ENCODE data around the gene TRIM65.
A peak's percentile ranks its signal among the peaks of the same experiment; 100 is the strongest.

TRIM65 gene

DNA sequence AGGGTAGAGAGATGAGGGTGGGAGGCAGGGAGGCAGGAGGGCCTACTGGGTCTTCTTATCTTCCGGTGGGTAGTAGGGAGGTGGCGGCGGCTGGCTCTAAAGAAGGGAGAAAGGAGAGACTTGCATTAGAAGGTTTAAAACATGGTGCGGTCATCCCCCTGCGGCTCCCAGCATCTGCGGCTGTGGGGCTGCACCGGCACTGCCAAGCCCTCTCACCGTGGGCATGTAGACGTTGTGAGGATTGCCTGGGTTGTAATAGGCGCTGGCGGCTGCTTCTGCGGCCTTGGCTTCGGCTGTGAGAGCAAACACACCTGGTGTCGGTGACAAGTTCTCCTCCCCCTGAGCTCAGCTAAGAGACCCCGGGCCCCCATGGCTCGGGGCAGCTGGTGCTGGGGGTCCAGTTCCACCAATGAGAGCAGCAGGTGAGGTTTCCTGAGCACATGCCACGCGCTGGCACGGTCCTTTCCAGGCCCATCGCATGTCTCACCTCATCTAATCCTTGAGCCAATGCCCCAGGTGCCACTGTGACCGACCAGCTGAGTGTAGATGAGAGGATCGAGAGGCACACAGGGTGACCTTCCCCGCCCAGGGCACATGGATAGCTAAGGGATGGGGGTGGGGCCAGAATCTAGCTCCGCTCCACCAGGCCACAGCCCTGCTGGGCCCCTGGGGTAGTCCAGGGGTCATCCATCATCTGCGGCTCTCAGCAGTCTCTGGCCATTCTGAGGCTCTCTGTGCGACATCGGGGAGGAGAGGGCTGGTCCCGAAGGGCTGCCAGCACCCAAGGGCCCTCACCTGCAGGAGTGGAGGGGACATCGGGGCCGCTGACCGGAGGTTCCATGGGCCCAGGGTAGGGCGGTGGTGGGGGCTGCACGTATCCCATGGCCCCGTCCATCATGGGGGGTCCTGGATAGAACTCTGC, 49.8 kb downstream of the TRIM65 start:
- TF ChIP-seq FOXK2 (IDR thresholded peaks at IDR 0.05) (no peak), SP1 (IDR thresholded peaks at IDR 0.05) (no peak), TARDBP (IDR thresholded peaks at IDR 0.05) (no peak)
- POLR2A ChIA-PET, result interaction anchor here (3.4 to 4.4 kb wide), 2 partner anchors 8 to 67 kb away, joined by 22 to 39 read pairs; partner anchors contain the start of gene WBP2
- CTCF ChIA-PET, result interaction anchor here (0.8 to 2.3 kb wide), 5 partner anchors 9 to 85 kb away, joined by 3 to 13 read pairs (median 5); partner anchors contain the start of gene WBP2
- DNase-seq (ENCODE audit: extremely low spot score), result no peak

DNA sequence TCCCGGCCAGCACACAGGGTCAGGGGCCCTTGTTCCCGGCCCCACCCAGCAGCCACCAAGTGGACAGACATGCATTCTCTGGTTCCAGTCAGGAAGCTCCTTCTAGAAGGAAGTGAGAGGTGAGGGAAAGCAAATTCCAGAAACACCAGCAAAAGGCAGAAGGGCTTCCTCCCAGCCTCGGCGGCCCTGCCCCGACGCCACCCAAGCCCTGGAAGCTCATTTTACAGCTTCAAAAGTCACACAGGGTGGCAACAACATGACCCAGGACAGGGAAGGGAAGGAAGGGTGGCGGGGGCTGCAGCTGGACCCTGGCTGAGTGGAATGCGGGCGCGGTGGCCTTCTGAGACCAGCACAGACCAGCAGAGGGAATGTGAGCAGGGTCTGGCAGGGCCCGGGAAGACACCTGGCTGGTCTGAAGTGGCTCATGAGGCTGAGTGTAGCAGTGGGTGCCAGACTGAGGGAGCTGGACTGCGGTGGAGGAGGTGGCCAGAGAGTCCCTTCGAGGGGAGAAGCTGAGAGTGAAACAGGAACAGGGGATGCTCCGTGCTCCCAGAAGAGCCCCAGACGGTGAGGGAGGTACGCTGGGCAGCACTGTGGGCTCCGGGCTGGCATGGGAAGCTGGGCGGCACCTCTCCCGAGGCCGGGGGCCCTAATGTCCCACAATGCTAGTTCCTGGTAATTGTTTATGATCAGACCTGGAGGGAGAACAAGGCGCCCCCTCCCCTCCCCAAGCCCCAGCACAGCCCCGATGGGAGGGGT, 50.6 kb downstream of the TRIM65 start:
- CTCF ChIA-PET, result interaction anchor here (0.8 to 2.3 kb wide), 3 partner anchors 10 to 27 kb away, joined by 3 to 13 read pairs (median 5); partner anchors contain the start of gene WBP2
- TF ChIP-seq NFRKB (IDR thresholded peaks at IDR 0.05) (no peak), ARNT (IDR thresholded peaks at IDR 0.05) (no peak), TARDBP (IDR thresholded peaks at IDR 0.05) (no peak), CTBP1 (IDR thresholded peaks at IDR 0.05; ENCODE audit: borderline replicate concordance) (no peak), ELF4 (IDR thresholded peaks at IDR 0.05) (no peak), SUZ12 (IDR thresholded peaks at IDR 0.05) (no peak), BHLHE40 (IDR thresholded peaks at IDR 0.05; ENCODE audit: borderline replicate concordance) (no peak), SP1 (IDR thresholded peaks at IDR 0.05) (no peak), HDGF (IDR thresholded peaks at IDR 0.05; ENCODE audit: borderline replicate concordance) (no peak), L3MBTL2 (conservative IDR thresholded peaks at IDR 0.05) (no peak), FOXA1 (IDR thresholded peaks at IDR 0.05) (no peak), ZNF384 (IDR thresholded peaks at IDR 0.05) (no peak), FOXM1 (IDR thresholded peaks at IDR 0.05; ENCODE audit: borderline replicate concordance) (no peak), LEF1 (IDR thresholded peaks at IDR 0.05; ENCODE audit: borderline replicate concordance) (no peak), FOXK2 (IDR thresholded peaks at IDR 0.05) (no peak)
- TF ChIP-seq, protein P1, sequence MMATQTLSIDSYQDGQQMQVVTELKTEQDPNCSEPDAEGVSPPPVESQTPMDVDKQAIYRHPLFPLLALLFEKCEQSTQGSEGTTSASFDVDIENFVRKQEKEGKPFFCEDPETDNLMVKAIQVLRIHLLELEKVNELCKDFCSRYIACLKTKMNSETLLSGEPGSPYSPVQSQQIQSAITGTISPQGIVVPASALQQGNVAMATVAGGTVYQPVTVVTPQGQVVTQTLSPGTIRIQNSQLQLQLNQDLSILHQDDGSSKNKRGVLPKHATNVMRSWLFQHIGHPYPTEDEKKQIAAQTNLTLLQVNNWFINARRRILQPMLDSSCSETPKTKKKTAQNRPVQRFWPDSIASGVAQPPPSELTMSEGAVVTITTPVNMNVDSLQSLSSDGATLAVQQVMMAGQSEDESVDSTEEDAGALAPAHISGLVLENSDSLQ (IDR thresholded peaks at IDR 0.05), result no peak
- POLR2A ChIA-PET, result interaction anchor here (1.1 to 4.4 kb wide), 4 partner anchors 9 to 66 kb away, joined by 3 to 39 read pairs (median 13); partner anchors contain the start of genes UNK and WBP2
- no peak for DNase-seq (ENCODE audit: extremely low spot score)

DNA sequence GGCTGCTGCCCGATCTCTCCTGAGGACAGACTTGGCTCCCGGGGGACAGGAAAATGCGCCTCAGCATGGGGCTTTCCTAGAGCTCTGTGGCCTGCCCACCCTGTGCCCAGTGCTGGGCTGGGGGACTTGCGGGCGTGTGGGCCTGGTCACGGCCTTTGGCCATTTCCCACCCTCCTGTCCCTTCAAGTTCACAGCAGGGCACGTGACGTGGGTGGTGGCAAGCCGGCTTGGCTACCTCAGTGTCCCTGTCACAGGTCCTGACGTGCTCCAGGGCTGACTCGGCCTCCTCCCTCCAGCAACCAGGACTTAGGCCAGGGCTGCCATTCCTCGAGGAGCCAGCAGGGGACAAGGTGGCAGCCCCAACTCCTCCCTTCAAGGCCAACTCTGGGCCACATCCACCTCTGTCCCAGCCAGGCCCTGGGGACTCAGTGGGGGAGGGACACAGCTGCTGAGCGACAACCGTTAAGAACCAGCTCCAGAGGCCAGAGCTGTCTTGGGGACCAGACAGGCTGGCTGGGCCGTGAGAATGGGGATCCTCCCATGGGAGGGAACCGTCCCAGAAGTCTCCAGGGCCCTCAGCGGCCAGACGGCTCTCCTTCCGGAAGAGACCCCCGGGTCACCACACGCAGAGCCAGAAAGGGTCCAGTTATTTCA, 51.6 kb downstream of the TRIM65 start:
- peak; percentile 88 for DNase-seq (ENCODE audit: extremely low spot score)
- TF ChIP-seq ELF4 (IDR thresholded peaks at IDR 0.05), result no peak
- TF ChIP-seq L3MBTL2 (conservative IDR thresholded peaks at IDR 0.05), result no peak
- no peak for TF ChIP-seq TARDBP (IDR thresholded peaks at IDR 0.05)
- no peak for TF ChIP-seq BHLHE40 (IDR thresholded peaks at IDR 0.05; ENCODE audit: borderline replicate concordance)
- peak; percentile 61; the same call in 1 of the 2 replicates for TF ChIP-seq HDGF (IDR thresholded peaks at IDR 0.05; ENCODE audit: borderline replicate concordance)
- POLR2A ChIA-PET, result interaction anchor here (1.1 to 4.4 kb wide), 4 partner anchors 10 to 65 kb away, joined by 3 to 39 read pairs (median 13); partner anchors contain the start of genes UNK and WBP2
- CTCF ChIA-PET, result interaction anchor here (0.6 to 2.3 kb wide), 4 partner anchors 11 to 164 kb away, joined by 4 to 13 read pairs (median 5); partner anchors contain the start of gene WBP2

DNA sequence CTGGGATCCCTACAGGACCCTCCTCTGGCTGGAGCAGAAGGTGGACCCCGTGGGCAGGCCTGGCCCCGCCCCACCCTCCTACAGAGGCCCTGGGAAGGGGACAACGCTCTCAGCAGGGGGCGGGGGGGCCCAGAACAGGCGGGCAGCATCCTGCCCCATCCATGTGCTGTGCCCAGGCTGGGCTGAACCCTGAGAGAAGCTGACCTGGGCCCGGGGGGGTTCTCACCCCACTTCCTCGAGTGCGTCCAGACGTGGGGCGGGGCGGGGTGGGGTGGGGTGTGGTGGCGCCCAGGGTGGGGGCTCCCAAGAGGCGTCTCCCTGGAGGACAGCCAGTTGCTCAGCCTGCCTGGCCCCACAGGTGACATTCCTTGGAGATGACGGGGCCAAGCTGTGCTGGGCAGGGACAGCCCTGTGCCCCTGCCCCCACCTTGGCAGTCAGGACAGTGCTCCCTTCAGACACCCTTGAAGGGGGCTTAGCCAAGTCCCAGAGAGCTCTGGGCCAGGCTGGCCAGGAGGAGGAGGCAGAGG, 52.2 kb downstream of the TRIM65 start:
- DNase-seq (ENCODE audit: extremely low spot score), result no peak
- POLR2A ChIA-PET, result interaction anchor here (3.4 to 4.4 kb wide), 2 partner anchors 11 to 65 kb away, joined by 22 to 39 read pairs; partner anchors contain the start of gene WBP2
- no peak for TF ChIP-seq HDGF (IDR thresholded peaks at IDR 0.05; ENCODE audit: borderline replicate concordance)
- no peak for TF ChIP-seq LEF1 (IDR thresholded peaks at IDR 0.05; ENCODE audit: borderline replicate concordance)
- no peak for TF ChIP-seq SP1 (IDR thresholded peaks at IDR 0.05)
- no peak for TF ChIP-seq L3MBTL2 (conservative IDR thresholded peaks at IDR 0.05)
- no peak for TF ChIP-seq ARNT (IDR thresholded peaks at IDR 0.05)
- TF ChIP-seq BHLHE40 (IDR thresholded peaks at IDR 0.05; ENCODE audit: borderline replicate concordance), result no peak
- no peak for TF ChIP-seq CTBP1 (IDR thresholded peaks at IDR 0.05; ENCODE audit: borderline replicate concordance)
- no peak for TF ChIP-seq FOXM1 (IDR thresholded peaks at IDR 0.05; ENCODE audit: borderline replicate concordance)
- TF ChIP-seq TARDBP (IDR thresholded peaks at IDR 0.05), result no peak
- no peak for TF ChIP-seq ELF4 (IDR thresholded peaks at IDR 0.05)
- CTCF ChIA-PET, result interaction anchor here (0.6 to 2.3 kb wide), 4 partner anchors 11 to 163 kb away, joined by 4 to 13 read pairs (median 5); partner anchors contain the start of gene WBP2

DNA sequence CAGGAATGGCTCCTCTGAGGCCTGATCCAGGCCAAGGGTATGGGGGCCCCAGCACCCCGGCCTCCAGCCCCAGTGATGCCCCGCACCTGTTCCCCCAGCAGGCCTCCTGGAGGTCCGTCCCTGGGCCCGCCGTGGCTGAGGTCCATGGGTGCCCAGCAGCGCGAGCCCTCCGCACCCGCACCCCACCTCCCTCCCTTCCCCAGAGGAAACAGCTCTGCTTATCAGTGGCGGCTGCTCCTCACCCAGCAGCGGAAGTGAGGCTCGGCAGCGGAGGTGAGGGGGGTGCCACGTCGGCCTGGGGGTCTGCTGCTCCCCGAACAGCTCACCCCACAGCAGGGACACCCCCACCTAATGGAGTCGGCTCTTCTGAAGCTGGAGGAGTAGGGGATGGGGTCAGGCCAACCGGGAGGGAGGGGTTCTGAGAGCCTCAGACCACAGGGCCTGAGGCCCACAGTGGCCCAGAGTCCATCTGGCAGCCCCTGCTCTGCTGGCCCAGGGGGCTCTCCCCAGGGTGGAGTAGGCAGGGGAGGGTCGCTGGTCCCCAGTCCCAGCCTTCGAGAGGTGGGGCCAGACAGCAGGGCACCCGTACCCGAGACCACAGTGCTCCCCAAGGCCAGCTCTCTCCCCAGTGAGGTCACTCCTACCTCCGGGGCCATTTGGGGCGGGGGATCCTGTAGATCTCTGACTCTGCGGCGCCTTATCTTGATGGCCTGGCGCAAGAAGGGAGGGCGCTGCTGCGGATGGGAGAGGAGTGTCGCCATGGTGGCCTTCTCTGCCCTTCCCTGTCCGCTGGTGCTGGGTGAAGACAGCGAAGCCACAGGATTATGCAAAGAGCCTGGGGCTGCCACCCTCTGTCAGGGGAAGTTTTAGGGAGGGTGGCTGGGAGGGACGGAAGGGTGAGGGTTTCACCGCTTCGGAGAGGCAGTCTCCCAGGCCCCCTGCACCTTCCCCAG, 52.9 kb downstream of the TRIM65 start, which contains the start of gene UNC13D:
Gene UNC13D (minus strand): TSS at position 828 of the 953 bp plus-strand sequence. CDS start 67 bp downstream, at position 761.
- CTCF ChIA-PET, result no interaction called here
- DNase-seq (ENCODE audit: extremely low spot score), result no peak
- TF ChIP-seq BHLHE40 (IDR thresholded peaks at IDR 0.05; ENCODE audit: borderline replicate concordance) (no peak), ARNT (IDR thresholded peaks at IDR 0.05) (no peak), SUZ12 (IDR thresholded peaks at IDR 0.05) (no peak), CTBP1 (IDR thresholded peaks at IDR 0.05; ENCODE audit: borderline replicate concordance) (no peak), TARDBP (IDR thresholded peaks at IDR 0.05) (no peak), ELF4 (IDR thresholded peaks at IDR 0.05) (no peak), LEF1 (IDR thresholded peaks at IDR 0.05; ENCODE audit: borderline replicate concordance) (no peak), FOXA1 (IDR thresholded peaks at IDR 0.05) (no peak), HDGF (IDR thresholded peaks at IDR 0.05; ENCODE audit: borderline replicate concordance) (no peak), ZNF384 (IDR thresholded peaks at IDR 0.05) (no peak), L3MBTL2 (conservative IDR thresholded peaks at IDR 0.05) (no peak), FOXM1 (IDR thresholded peaks at IDR 0.05; ENCODE audit: borderline replicate concordance) (no peak)
- TF ChIP-seq, protein P1 (IDR thresholded peaks at IDR 0.05), result no peak
- POLR2A ChIA-PET, result interaction anchor here (3.4 to 4.4 kb wide), 2 partner anchors 11 to 64 kb away, joined by 22 to 39 read pairs; partner anchors contain the start of gene WBP2
